22Rv1 (cell line): ENCODE results near the gene IFITM10.
A peak's percentile ranks its signal among the peaks of the same experiment; 100 is the strongest.

Experiments
- H3K27ac ChIP-seq: fragments of 450-650 bp; 2 replicates; pipeline ENCODE4 v1.5.1; 2017
- CTCF ChIP-seq: fragments of 450-650 bp; IDR thresholded peaks from 2 replicates; pipeline ENCODE4 v1.5.1; 2017; ENCODE audit warnings: mild to moderate bottlenecking
- ZFX ChIP-seq: fragments of 450-650 bp; IDR thresholded peaks from 2 replicates; pipeline ENCODE4 v1.6.1; 2017; ENCODE audit warnings: antibody characterized with exemption, borderline replicate concordance

The IFITM10 gene

GRCh38 chr11:1695548-1696108 lies 54.8 kb downstream of the IFITM10 start:
- H3K27ac ChIP-seq: no peak overlapping the region
- TF ChIP-seq ZFX: no peak
- TF ChIP-seq CTCF: no peak

DNA sequence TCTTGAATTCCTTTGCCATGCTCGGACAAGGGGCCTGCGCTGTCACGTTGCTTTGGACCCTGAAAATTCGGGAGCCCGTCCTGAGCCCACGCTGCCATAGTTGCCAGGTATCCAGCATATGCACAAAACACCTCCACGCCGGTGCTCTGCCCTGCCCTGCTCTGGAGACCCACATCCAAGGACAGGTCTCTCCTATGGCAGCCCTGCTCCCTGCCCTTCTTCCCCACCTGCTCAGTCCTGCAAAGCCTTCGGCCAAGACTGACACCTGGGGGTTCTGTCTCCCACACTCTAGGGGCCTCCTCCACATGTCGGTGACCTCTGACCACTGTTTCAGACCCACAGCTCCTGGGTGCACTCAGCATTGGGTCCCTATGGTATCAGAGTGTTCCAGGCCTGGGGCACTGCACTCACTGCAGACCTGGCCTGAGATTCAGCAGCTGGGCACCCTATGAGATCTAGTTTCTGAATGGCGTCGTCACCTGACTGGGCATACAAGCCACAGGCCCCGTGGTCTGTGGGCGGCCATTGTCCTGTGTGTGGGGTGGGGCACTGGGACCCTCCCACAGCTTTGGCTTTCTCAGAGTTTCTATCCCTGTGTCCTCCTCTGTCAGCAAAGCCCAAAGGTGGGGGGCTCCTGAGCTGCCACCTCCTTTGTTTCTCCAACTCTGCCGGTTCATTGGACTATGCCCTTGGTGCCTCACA lies 55.4 kb downstream of the IFITM10 start:
- TF ChIP-seq CTCF (no peak), ZFX (no peak)
- no peak overlapping the region for H3K27ac ChIP-seq

- TF ChIP-seq ZFX (no peak), CTCF (peak; percentile 62)
- H3K27ac ChIP-seq: no peak overlapping the region
Observed at GRCh38 chr11:1694064-1694845, 56.1 kb downstream of the IFITM10 start.

- TF ChIP-seq CTCF (peak; percentile 96), ZFX (no peak)
- H3K27ac ChIP-seq: peak overlapping the region; percentile 31; the same call in 1 of the 2 replicates
Observed at GRCh38 chr11:1693327-1694063, 56.9 kb downstream of the IFITM10 start.

- H3K27ac ChIP-seq: no peak overlapping the region
- TF ChIP-seq ZFX (no peak), CTCF (no peak)
Observed at GRCh38 chr11:1692708-1693326, 57.6 kb downstream of the IFITM10 start.

GRCh38 chr11:1691878-1692707 lies 58.3 kb downstream of the IFITM10 start:
- no peak overlapping the region for H3K27ac ChIP-seq
- TF ChIP-seq ZFX (no peak), CTCF (no peak; the same call in 1 of the 2 replicates)
